Measurements from ENCODE around the gene TNFAIP1.
"Not testable (repeated sequence)": the region's sequence is repeated elsewhere in the genome, so short reads cannot be mapped to it uniquely, and the experiment has no call there.

TNFAIP1 gene

GRCh38 chr17:28325211-28325610 lies 10.3 kb upstream of the TNFAIP1 start:
- DNase-seq, result no peak

GRCh38 chr17:28326114-28326513 lies 9.4 kb upstream of the TNFAIP1 start:
- DNase-seq, result no peak

GRCh38 chr17:28327031-28327607 lies 8.4 kb upstream of the TNFAIP1 start:
- no peak for DNase-seq

GRCh38 chr17:28327709-28328108 lies 7.9 kb upstream of the TNFAIP1 start:
- DNase-seq, result no peak

- DNase-seq, result no peak
Measured at GRCh38 chr17:28328325-28328724, 7.2 kb upstream of the TNFAIP1 start.

GRCh38 chr17:28330671-28331070 lies 4.9 kb upstream of the TNFAIP1 start:
- DNase-seq, result no peak

- no peak for DNase-seq
Measured at GRCh38 chr17:28331891-28332420, 3.6 kb upstream of the TNFAIP1 start.

GRCh38 chr17:28333083-28333746 lies 2.3 kb upstream of the TNFAIP1 start:
- no peak for DNase-seq

GRCh38 chr17:28334171-28334570 lies 1.4 kb upstream of the TNFAIP1 start:
- DNase-seq, result no peak

- DNase-seq, result peak; percentile 40
Measured at GRCh38 chr17:28334666-28335200, 828 bp upstream of the TNFAIP1 start.

GRCh38 chr17:28335959-28336871 lies 654 bp downstream of the TNFAIP1 start:
- peak; percentile 76 for DNase-seq

- DNase-seq, result no peak
Measured at GRCh38 chr17:28338056-28338768, 2.7 kb downstream of the TNFAIP1 start.

GRCh38 chr17:28338769-28339212 lies 3.2 kb downstream of the TNFAIP1 start:
- DNase-seq, result not testable (repeated sequence)

GRCh38 chr17:28339431-28339830 lies 3.9 kb downstream of the TNFAIP1 start:
- DNase-seq, result no peak

GRCh38 chr17:28340374-28340773 lies 4.8 kb downstream of the TNFAIP1 start:
- DNase-seq, result no peak

- no peak for DNase-seq
Measured at GRCh38 chr17:28341516-28341915, 6.0 kb downstream of the TNFAIP1 start.

GRCh38 chr17:28342313-28342712 lies 6.8 kb downstream of the TNFAIP1 start:
- no peak for DNase-seq

- DNase-seq, result no peak
Measured at GRCh38 chr17:28343491-28343932, 8.0 kb downstream of the TNFAIP1 start.

GRCh38 chr17:28344011-28344410 lies 8.4 kb downstream of the TNFAIP1 start:
- DNase-seq, result no peak

GRCh38 chr17:28344435-28344901 lies 8.9 kb downstream of the TNFAIP1 start:
- no peak for DNase-seq

GRCh38 chr17:28345419-28346198 lies 10.0 kb downstream of the TNFAIP1 start:
- DNase-seq, result no peak
